ENCODE data around the gene NF1.

DNA sequence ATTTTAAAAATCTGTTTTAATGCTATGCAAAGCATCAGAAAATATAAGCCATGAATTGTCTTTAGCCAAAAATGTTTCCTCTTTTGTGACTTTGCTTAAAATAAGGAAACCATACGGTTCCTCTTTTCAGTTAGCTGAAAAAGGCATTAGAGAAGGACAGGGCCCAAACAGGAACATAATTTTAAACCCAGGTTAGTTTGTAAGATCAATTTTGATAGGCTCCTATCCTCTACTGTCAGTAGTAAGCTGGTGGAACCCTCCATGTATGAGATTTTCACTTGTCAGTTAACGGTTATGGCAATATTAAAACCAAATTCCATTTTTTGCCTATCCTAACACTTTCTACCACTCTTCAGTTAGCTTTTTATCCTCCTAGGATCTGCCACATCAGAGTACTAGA, 214.8 kb downstream of the NF1 start:
- TF ChIP-seq, protein P1, sequence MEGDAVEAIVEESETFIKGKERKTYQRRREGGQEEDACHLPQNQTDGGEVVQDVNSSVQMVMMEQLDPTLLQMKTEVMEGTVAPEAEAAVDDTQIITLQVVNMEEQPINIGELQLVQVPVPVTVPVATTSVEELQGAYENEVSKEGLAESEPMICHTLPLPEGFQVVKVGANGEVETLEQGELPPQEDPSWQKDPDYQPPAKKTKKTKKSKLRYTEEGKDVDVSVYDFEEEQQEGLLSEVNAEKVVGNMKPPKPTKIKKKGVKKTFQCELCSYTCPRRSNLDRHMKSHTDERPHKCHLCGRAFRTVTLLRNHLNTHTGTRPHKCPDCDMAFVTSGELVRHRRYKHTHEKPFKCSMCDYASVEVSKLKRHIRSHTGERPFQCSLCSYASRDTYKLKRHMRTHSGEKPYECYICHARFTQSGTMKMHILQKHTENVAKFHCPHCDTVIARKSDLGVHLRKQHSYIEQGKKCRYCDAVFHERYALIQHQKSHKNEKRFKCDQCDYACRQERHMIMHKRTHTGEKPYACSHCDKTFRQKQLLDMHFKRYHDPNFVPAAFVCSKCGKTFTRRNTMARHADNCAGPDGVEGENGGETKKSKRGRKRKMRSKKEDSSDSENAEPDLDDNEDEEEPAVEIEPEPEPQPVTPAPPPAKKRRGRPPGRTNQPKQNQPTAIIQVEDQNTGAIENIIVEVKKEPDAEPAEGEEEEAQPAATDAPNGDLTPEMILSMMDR (IDR thresholded peaks at IDR 0.05), result no peak
- no peak for TF ChIP-seq POLR2A (IDR thresholded peaks at IDR 0.05)

All from testis (tissue), 2 donors.